MV-4-11 (cell line): Measurements from ENCODE around the gene EIF2B1.
A peak's percentile ranks its signal among the peaks of the same experiment; 100 is the strongest.
"Not testable (repeated sequence)": the region's sequence is repeated elsewhere in the genome, so short reads cannot be mapped to it uniquely, and the experiment has no call there.

Experiments
- DNase-seq: peaks from one replicate; lab custom pipeline; 2025; lab: John Stamatoyannopoulos, UW

Gene EIF2B1

DNA sequence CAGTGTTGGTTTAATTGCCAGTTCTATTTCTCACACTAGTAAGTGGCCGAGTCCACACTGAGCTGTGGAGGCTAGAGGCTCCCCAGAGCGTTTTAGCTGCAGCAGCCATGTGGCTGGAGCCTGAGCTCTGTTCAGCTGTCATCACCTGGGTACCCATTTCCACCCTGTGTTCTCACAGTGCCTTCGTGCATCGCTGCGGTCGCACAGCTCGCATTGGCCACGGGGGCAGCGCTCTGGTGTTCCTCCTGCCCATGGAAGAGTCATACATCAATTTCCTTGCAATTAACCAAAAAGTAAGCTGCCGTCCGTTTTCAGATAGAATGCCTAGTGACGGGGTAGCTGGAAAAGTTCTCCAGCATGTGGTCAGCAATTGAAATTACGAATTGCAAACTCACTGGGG is 15.9 kb downstream of the EIF2B1 start:
- DNase-seq: no peak

DNA sequence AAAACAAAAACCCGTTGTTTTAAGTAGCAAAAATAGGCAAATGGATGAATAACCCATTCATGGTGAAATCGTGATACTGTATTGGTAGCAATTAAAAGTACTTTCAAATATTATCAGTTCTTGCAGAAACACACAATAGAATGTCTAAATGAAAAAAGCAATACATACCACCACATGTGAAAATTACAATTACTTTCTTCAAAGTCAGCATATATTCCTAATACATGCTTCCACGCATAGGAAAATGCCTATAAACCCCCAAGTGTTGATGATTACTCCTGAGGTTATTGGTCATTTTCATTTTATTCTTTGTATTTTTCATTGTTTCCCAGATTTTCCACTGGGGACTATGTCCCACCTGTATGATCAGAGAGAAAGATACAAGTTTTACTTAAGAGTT is 16.3 kb downstream of the EIF2B1 start:
- DNase-seq: no peak

DNA sequence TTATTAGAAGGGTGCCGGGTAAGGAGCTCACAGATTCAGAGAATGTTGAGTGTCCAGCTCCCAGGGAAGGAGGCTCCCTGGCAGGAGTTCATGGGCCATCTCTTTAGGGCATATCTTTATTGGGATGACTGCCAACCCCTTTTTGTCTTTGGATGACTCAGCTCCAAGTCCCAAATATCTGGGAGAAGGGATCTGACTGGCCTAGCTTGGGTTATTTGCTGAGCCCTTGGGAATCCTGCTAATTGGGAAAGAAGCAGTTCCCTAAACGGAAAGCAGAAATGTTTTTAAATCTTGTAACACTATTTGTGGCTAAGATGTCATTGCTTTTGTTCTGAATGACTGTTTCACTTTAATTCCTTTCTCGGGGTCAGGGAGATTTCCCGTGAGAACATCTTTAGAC is 19.0 kb downstream of the EIF2B1 start:
- DNase-seq: no peak

DNA sequence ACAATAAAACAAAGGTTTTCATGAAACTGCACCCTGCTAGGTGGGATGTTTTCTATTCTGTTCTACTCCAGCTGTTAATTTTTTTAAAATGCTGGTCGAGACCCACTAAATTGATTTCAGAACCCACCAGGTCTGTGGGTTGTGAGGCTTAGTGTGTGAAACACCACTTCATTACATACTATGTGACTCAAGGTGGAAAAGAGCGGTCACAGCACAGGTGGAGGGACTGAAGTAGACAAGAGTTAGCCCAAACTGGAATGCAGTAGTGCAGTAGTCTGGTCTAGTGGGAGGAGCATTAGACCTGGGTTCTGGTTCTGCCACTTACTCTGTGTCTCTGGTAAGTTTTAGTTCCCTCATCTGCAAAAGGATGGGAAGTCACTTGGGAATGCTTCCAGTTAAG is 19.4 kb downstream of the EIF2B1 start:
- DNase-seq: no peak

DNA sequence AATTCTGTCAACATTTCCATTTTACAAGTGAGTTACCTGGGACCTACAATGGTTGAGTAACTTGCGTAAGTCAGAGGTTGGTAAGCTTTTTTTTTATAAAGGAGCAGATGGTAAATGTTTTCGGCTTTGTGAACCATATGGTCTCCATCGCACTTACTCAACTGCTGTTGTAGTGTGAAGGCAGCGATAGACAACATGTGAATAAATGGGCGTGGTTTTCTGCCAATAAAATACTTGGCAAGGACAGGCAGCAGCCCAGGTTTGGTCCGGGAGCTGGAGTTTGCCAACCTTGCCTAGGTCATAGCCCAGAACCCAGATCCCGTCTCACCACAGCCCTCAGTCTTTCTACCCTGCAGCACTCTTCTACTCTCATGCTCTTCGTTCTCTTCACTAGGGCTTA is 25.3 kb downstream of the EIF2B1 start:
- DNase-seq: no peak

DNA sequence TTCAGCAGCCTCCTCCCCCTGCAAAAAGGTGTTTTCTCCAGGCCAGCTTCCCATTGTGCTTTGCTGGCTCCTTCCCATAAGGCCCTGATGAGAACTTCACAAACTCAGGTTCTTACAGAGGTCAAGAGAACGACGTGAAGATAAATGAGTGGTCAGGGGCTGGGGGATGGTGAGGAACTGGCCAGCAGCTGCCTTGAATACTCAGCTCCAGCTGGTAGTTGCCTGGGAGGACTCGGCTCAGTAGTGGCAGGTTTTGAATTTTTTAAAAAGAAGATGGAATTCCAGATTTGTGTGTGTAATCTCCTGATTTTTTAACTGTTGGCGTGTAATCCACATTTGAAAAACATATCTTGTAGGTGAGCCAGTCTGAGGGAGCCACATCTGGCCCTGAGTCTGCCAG is 25.7 kb downstream of the EIF2B1 start:
- no peak for DNase-seq

DNA sequence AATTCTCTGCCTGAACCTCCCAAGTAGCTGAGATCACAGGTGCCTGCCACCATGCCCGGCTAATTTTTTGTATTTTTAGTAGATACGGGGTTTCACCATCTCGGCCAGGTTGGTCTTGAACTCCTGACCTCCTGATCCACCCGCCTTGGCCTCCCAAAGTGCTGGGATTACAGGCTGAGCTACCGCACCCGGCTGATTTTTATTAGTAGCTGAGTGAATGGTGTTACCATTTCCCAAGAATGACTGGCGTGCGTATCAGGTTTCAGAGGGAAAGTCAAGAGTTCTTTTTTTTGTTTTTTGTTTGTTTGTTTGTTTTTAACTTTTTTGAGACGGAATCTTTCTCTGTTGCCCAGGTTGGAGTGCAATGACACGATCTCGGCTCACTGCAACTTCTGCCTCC is 30.0 kb downstream of the EIF2B1 start:
- DNase-seq: not testable (repeated sequence)

DNA sequence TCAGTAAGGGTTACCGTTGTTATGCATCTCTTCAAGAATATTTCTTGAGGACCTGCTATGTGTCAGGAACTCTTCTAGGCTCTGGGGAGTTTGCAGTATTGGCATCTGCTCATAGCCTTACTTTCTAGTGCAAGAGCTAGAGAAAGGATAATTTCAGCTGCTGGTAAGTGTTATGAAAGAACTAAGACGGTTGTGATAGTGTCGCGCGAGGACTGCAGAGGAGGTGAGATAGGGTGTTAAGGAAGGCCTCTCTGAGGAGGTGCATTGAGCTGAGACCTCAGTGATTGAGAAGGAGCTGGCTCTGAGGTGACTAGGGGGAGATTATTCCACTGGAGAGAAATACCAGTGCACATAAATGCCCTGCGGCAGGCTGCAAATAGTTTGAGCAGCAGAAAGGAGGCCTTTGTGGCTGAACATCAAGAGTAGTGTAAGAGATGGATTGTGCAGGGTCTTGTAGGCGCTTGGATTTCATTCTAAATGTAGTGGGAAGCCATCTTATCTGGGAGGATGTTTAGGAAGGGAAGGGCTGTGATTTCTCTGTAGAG is 30.8 kb downstream of the EIF2B1 start:
- DNase-seq: peak; percentile 44

DNA sequence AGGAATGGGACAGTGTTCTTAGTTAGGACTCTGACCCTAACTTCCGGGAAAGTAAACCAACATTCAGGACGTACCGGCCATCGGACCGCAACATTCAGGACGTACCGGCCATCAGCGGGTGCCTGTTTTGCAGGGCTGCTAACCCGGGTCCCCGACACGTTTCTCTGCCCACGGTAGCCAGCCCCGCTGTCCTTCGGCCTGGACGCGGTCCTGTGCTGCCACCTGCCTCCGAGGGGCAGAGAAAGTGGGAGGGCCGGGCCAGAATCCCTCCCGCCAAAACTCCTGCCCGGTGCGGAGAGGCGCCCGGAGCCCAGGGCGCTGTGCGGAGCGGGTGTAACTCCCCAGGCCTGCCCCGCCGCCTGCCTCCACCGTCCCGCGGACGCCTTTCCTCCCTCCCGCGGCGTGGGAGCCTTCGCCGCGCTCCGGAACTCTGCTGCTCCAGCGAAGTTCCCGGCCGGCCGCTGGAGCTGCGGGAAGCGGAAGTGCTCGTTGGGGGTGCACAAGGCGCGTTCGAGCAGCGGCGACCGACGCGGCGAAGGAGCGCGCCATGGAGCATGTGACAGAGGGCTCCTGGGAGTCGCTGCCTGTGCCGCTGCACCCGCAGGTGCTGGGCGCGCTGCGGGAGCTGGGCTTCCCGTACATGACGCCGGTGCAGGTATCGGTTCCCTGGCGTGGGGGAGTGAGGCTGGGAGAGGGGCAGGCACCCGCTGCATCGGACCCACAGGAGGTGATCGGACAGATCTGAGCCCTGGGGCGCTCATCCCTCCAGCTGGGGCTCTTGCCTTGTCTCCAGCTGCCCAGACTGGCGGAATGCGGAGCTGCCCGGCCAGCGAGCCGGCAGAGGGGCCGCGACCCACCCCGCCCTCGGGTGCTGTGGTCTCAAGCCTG is 31.6 kb downstream of the EIF2B1 start, which contains the start of gene DDX55:
Gene DDX55 (plus strand): TSS at position 498 of the 888 bp plus-strand sequence. CDS start 50 bp downstream, at position 548.
- peak; percentile 78 for DNase-seq

DNA sequence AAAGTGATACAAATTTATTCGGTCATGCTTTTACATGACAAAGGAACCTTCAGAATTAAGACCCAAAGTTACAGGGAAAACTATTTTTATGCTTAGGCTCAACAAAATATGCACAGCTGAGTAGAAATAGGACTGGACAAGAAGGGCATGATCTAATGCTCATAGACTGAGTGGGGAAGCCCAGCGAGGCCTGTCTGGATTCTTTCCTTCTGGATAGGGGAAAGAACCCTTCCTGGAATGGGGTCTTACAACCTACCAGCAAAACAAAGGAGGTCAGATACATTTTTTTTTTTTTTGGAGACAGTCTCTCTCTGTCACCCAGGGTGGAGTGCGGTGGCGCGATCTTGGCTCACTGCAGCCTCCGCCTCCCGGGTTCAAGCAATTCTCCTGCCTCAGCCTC is 33.8 kb downstream of the EIF2B1 start:
- DNase-seq: no peak

DNA sequence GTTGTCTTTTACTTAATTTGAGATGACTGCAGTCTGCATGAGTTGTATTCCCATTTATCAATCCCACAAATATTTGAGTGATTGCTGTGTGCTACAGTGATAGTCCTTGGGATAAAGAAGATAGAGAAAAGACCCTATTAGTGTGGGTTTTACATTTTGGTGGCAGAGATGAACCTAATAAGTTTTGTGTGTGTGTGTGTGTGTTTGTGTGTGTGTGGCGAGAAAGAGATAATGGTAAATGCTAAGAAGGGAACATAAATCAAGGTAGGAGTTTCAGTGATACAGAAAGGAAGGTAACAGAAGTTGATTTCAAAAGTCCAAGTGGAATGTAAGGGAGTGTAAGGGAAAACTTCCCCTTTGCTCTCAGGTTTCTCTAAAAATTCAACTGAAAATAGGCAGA is 34.2 kb downstream of the EIF2B1 start:
- DNase-seq: no peak

DNA sequence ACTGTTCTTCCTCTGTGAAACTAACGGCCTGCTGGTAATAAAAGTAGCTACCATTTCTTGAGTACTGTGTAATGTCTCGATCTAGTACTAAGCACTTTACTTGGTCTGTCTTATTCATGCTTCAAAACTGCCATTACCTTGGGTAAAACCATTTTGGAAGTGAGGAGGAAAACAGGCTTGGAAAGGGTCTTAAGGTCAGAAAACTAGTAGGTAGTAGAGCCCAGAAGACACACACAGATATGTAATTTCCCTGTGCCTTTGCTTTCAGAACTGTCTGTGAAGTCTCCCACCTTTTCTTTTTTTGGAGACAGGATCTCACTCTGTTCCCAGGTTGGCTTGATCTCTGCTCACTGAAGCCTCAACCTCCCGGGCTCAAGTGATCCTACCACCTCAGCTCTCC is 35.0 kb downstream of the EIF2B1 start:
- DNase-seq: no peak

DNA sequence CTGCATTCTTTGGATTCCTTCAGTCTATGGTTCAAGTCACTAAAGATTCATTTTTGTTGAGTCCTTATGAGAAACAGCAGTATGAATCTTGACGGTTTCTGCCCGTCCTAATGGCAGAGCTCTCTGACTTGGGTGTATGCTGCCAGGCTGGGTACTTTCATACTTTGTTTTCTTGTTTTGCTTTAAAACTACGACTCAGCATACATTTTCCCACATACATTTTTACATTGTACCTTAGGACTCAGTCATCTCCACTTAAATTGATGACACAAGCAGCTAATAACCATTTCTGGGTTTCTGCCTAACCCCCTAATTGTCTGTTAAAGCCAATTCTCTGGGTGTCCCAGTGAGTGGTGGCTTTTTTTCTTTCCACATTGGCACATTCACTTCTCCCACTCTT is 36.4 kb downstream of the EIF2B1 start:
- DNase-seq: no peak

DNA sequence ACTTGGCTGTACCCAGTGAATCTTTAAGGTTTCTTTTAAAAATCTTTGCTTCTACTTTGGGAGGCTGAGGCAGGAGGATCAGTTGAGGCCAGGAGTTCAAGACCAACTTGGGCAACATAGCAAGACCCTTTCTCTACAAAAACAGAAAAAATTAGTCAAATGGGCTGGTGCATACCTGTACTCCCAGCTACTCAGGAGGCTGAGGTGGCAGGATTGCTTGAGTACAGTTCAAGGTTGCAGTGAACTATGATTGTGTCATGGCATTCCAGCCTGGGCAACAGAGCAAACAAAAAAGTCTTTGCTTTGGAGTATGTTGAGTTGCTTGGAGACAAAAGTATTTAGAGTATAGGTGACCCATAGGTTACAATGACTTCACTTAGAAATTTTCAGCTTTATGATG is 37.8 kb downstream of the EIF2B1 start:
- no peak for DNase-seq

DNA sequence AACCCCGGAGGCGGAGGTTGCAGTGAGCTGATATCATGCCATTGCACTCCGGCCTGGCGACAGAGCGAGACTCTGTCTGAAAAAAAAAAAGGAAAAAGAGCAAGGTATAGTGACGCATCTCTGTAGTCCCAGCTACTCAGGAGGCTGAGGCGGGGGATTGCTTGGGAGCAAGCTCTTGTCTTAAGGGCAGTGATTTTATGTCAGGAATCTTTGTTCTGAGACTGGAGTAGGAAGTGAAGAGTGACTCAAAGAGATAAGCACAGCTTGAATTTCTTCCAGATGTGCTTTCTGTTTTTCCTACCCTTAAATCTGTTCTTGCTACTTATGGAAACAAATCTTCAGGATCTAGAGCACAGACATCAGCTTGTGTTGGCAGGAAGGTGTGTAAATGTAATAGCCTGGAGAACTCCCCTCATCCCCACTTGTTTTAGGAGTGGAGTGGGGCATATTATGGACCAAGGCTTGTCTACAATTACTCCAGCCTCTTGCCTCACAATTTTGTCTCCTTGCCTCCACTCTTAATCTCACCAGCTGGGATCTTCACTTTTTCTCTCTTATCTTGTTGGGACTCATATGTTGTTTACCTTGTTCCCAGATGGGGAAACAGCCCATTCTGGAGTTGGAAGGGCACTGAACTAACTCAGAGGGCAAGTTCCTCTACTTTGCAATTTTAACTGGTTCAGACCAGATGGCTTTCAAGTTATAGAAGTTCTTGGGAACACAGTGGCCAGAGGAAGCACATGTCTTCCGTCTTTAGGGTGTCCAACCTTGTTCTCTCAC is 41.6 kb downstream of the EIF2B1 start:
- DNase-seq: no peak

DNA sequence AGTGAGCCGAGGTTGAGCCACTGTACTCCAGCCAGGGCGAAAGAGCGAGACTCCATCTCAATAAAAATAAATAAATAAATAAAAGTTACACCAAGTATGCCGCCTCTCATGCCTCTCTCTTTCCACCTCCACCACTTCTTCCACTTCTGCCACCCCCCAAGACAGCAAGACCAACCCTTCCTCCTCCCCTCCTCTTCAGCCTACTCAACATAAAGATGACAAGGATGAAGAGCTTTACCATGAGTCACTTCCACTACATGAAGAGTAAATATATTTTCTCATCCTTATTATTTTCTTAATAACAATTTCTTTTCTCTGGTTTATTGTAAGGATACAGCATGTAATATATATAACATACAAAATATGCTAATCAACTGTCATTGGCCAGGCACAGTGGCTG is 52.7 kb downstream of the EIF2B1 start:
- no peak for DNase-seq

DNA sequence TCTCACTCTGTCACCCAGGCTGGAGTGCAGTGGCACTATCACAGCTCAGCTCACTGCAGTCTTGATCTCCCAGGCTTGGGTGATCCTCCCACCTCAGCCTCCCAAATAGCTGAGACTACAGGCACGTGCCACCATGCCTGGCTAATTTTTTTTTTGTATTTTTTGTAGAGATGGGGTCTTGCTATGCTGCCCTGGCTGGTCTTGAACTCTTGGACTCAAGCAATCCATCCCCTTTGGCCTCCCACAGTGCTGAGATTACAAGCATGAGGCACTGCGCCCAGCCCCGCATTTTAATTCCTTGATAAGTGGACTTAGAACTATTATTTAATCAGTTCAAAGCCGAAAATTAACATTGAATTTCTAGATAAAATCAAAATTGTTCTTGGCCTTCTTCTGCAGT is 54.7 kb downstream of the EIF2B1 start:
- not testable (repeated sequence) for DNase-seq

DNA sequence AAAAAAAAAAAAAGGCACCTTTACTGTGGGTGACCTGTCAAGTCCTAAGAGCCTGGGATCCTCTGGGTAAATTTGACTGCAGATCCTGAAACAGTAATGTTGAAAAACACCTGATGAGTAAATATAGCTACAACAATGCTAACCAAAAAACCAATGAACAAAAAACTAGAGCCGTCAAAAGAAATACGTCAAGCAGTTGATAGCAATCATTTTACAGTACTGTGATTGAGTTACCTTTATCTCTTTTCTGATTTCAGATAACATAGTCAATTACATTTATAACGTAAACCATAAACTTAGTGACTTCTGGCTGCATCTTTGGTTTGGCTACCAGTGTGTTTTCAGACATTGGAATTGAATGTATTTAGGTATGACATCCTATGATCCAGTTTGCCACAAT is 55.2 kb downstream of the EIF2B1 start:
- no peak for DNase-seq

DNA sequence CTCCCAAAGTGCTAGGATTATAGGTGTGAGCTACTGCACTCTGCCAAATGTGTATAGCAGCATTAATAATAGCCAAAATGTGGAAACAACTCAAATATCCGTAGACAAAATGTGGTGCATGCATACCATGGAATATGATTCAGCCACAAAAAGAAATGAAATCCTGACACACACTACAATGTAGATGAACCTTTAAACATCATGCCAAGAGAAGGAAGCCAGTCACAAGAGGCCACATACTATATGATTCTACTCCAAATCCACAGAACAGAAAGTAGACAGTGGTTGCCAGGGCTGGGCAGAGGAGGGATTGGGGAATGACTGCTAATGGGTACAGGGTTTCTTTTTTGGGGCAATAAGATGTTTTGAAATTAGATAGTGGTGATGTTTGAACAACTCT is 56.9 kb downstream of the EIF2B1 start:
- no peak for DNase-seq

DNA sequence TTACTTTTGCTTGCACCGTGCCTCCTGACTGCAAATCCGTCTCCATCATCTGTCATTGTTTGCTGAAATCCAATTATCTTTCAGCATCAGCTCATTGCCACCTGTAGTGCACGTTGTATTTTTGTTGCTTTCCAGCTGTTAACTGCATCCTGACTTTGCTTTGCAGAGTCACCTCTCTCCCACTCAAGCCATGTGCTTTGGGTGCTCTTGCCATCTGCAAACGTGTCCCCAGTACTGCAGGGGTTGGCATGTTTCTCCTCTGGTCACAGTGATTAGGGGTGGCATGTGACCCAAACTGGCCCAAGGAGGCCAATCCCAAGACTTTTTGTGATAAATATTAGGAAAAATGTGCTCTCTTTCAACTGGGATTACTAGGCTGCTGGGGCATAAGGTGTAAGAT is 59.6 kb downstream of the EIF2B1 start:
- no peak for DNase-seq

DNA sequence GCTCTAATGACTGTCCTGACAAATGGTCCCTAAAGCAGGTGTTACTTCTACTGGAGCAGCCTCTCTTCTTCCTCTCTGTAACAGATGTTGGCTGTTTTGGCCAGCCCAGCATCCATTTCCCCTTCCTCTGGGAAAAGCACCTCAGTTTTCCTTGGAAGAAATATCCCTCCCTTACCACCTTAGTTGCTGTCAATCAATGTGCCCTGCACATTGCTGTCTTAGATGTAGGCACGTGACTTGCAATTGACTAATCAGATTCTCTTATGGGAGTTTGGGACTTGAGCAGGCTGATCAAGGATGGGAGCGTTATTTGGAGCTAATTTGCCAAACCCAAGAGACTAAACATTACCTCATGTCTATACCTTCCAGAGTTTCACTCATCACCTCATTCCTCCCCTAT is 61.1 kb downstream of the EIF2B1 start:
- DNase-seq: no peak

DNA sequence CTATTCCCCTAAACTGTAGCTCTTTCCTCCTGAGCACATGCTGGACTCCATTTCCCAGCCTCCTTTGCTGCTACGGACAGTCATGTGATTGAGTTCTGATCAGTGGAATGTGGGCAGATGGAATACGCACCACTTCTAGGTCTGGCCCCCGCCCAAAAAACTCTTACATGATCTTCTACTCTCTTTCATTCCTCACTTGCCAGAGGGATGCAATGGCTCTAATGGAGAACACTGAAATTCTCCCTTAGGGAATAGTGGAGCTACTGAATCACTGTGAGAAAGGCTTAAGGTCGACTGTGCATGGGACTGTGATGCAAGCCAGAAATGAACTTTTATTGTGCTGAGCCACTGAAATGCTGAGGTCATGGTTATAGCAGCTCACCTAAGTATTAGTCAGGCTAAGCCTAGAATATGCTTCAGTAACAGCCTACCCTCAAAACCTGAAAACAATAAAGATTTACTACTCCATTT is 62.1 kb downstream of the EIF2B1 start:
- DNase-seq: no peak
